NCI-H2107 treated with DMSO at 0.1 percent for 48 hours (cell line): ENCODE results near the gene VRK1.
"Not testable (repeated sequence)": the region's sequence is repeated elsewhere in the genome, so short reads cannot be mapped to it uniquely, and the experiment has no call there.

Experiments
- DNase-seq: peaks from one replicate; lab custom pipeline; 2025; ENCODE audit not compliant: unreplicated experiment; lab: John Stamatoyannopoulos, UW

Gene VRK1

DNA sequence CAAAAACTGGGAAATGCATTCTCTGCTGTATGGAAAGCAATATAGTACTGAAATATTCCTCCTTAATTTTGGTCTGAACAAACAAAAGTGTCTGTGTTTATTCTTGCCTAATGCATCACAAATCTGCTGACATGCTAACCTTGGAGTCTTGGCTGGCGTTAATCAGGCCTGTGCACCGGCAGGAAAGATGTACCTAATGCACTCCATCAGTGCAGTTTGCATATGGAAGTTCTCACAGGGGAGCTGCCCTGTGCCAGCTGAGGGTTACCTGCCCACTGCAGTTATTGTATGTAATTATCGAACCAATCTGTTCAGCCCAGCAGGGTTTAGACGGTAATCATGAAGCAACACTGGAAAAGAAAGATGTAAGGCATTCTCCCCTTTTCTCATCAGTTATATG lies 76.9 kb downstream of the VRK1 start:
- no peak for DNase-seq

DNA sequence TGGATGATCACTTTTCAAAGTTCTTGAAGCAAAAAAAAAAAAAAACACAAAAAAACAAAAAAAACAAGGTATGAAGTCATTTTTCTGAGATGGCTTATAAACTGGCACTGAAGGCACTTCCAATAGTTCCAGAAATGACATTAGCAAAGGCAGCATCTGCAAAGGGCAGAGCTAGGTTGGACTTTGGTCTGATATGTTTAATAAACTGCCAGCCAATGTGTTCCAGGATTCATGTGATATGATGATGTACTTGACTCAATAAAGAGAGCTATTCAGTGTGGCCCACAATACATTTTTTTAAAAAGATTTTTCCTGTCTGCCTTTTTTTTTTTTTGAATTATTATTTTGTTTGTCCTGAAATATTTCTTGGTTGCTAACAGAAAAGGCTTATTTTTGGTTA lies 79.6 kb downstream of the VRK1 start:
- no peak for DNase-seq

- no peak for DNase-seq
These were observed 84.5 kb downstream of the VRK1 start for GRCh38 chr14:96881713-96882112.

DNA sequence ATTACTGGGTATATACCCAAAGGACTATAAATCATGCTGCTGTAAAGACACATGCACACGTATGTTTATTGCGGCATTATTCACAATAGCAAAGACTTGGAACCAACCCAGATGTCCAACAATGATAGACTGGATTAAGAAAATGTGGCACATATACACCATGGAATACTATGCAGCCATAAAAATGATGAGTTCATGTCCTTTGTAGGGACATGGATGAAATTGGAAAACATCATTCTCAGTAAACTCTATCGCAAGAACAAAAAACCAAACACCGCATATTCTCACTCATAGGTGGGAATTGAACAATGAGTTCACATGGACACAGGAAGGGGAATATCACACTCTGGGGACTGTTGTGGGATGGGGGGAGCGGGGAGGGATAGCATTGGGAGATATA lies 86.8 kb downstream of the VRK1 start:
- not testable (repeated sequence) for DNase-seq

- DNase-seq: no peak
These were observed 91.0 kb downstream of the VRK1 start for GRCh38 chr14:96888158-96888557.

GRCh38 chr14:96888593-96888992 lies 91.4 kb downstream of the VRK1 start:
- peak; percentile 92 for DNase-seq

GRCh38 chr14:96889091-96889490 lies 91.9 kb downstream of the VRK1 start:
- no peak for DNase-seq

GRCh38 chr14:96893966-96894622 lies 96.9 kb downstream of the VRK1 start:
- DNase-seq: no peak

DNA sequence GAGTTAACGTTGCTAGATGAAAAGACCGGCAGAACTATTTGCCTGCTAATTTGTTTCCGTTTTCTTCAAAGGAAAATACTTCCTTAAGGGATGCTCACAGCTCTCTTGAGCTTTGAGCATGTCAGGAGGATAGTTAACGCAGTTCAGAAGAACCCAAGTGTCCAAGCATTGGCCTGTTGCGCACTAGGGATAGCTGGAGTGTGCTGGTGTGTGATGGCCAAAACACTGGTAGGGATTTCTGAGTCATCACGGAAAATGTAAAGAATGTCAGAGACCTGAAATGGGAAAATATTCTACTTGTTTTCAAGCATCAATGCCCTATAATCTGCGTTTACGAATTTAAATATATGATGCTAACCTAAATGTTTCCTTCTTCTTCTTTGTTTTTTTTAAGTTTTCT lies 97.8 kb downstream of the VRK1 start:
- DNase-seq: no peak

- no peak for DNase-seq
These were observed 98.6 kb downstream of the VRK1 start for GRCh38 chr14:96895658-96896271.

DNA sequence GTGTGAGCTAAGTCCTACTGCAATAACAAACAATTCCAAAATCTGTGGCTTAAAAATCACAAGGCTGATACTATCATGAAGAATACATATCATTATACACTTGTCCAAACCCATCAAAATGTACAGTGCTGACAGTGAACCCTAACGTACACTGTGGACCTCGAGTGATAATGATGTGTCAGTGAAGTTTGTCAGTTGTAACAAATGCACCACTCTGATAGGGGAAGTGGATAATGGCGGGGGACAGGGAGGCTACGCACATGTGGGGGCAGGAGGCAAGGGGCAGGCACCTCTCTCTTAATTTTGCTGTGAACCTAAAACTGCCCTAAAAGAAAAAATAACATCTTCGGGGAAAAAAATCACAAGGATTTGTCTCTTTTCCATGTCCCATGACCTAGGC lies 100.0 kb downstream of the VRK1 start:
- no peak for DNase-seq

DNA sequence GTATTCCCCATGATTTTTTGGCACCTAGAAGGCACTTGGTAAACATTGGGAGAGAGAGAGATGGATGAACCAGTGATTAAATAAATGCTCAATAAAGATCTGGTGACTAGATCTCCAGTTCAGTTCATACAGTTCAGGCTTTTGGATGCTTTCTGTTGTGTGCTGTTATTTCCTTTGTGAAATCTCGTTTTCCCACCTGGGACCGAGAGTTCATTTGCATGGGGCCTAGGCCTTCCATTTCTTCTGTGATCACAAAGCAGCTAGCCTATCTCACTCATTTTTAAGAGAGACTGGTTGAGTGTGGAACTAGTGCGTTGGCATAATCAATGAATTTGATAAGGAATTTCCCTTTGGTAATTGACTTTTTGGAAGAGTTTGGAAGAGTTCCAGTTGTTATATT lies 104.0 kb downstream of the VRK1 start:
- DNase-seq: no peak

- DNase-seq: no peak
These were observed 104.8 kb downstream of the VRK1 start for GRCh38 chr14:96902004-96902403.

- no peak for DNase-seq
These were observed 106.4 kb downstream of the VRK1 start for GRCh38 chr14:96903444-96904023.

DNA sequence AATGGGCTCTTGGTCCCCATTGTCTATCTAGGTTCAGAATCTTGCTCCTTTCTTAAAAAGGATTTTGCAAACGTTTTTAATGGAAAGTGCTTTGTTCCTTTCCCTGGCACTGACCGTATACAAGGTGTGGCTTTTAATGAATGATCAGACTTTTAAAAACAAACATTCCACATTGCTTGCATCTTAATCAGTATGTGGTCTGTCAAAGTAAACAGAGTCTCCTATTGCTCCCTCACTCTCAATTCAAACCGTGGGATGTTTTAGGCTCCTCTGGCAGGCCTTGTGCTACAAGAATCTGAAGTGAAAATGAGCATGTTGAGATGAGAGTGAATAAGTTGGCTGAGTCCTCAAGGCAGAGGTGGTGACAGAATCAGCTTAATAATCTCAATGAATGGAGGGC lies 107.0 kb downstream of the VRK1 start:
- peak; percentile 14 for DNase-seq

DNA sequence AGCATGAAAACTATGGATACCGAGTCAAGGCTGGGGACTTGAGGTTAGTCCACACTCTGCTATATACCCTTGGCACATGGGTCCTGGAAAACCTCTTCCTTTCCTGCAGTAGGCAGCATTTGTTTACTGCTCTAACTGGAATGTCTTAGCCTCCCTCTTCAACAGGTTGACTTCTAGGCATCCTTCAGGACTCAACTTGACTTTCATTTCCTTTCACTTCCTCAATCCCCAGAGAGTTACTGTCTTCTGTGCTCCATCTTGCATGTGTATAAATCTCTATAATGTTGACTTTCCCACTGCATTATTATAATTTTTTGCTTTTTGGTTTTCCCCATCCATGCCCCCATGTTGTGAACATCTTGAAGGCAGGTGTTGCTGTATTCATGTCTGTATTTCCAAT lies 107.9 kb downstream of the VRK1 start:
- DNase-seq: no peak

DNA sequence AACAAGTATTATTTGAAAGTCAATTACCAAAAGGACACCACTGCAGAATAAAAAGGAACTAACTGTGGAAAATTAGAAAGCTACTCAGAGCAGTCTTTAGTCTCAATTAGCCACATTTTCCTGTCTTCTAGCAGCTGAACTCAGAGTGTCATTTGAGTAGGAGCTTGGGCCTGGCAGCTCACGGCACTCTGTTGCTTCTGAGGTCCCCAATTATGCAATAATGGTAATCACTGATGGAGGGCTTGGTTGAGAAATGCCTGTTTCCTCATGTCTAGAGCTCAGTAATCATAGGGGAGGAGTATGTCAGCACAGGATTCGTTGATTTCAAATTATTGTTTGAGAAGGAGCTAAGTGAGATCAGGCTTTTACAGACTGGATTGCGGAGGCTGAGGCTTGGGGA lies 108.6 kb downstream of the VRK1 start:
- peak; percentile 9 for DNase-seq

- DNase-seq: no peak
These were observed 109.3 kb downstream of the VRK1 start for GRCh38 chr14:96906434-96906833.

GRCh38 chr14:96909841-96910364 lies 112.7 kb downstream of the VRK1 start:
- no peak for DNase-seq

GRCh38 chr14:96911499-96912149 lies 114.4 kb downstream of the VRK1 start:
- no peak for DNase-seq

DNA sequence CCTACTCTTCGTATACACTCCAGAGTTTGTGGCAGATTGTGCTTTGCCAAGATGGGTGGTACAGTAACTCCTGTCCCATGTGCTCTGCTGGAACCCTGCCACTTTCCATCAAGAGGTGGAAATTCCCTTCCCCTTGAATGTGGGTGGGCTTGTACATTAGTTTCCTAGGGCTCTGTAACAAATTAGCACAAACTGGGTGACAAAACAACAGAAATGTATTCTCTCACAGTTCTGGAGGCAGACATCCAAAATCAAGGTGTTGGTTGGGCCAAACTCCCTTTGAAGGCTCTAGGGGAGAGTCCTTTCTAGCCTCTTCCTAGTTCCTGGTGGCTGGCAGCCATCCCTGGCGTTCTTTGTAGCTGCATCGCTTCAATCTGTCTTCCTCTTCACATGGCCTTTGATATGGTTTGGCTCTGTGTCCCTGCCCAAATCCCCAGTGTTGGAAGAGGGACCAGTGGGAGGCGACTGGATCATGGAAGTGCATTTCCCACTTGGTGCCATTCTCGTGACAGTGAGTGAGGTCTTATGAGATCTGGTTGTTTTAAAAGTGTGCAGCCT lies 117.5 kb downstream of the VRK1 start:
- no peak for DNase-seq

GRCh38 chr14:96915478-96915877 lies 118.3 kb downstream of the VRK1 start:
- no peak for DNase-seq
